SK-N-SH treated with all-trans-retinoic acid at 6 μM for 48 hours (cell line): ENCODE data around the gene PRSS53.

ENCODE experiments used
- ATAC-seq: fragments of 200-7000 bp; cut with Tn5 transposase; 3 replicates; pipeline ENCODE4 v1.9.1; 2020; ENCODE audit warnings: mild to moderate bottlenecking, moderate library complexity
- ARNTL ChIP-seq: fragments of 450-650 bp; formaldehyde crosslinking; IDR thresholded peaks from 2 replicates; pipeline ENCODE4 v1.5.0; 2020; ENCODE audit warnings: low read depth, mild to moderate bottlenecking, moderate library complexity, borderline replicate concordance
- BACH2 ChIP-seq: fragments of 250-450 bp; sonication (Bioruptor Pico); IDR thresholded peaks from 2 replicates; pipeline ENCODE4 v1.9.0; 2021; ENCODE audit warnings: mild to moderate bottlenecking, borderline replicate concordance
- CSDC2 ChIP-seq: fragments of 250-450 bp; sonication (Bioruptor Pico); IDR thresholded peaks from 2 replicates; pipeline ENCODE4 v1.5.0; 2020; ENCODE audit warnings: mild to moderate bottlenecking, moderate library complexity
- CSRNP3 ChIP-seq: fragments of 250-450 bp; sonication (Bioruptor Pico); IDR thresholded peaks from 2 replicates; pipeline ENCODE4 v1.5.1; 2021; ENCODE audit warnings: mild to moderate bottlenecking, moderate library complexity
- ESRRG ChIP-seq: fragments of 250-450 bp; sonication (Bioruptor Pico); IDR thresholded peaks from 2 replicates; pipeline ENCODE4 v1.6.1; 2021; ENCODE audit warnings: mild to moderate bottlenecking
- ISL1 ChIP-seq: fragments of 250-450 bp; sonication (Bioruptor Pico); IDR thresholded peaks from 2 replicates; pipeline ENCODE4 v2.1.2; 2022; ENCODE audit warnings: mild to moderate bottlenecking, moderate library complexity
- OSR1 ChIP-seq: fragments of 250-450 bp; sonication (Bioruptor Pico); IDR thresholded peaks from 2 replicates; pipeline ENCODE4 v1.8.0; 2022; ENCODE audit warnings: moderate library complexity, mild to moderate bottlenecking, inconsistent platforms
- PATZ1 ChIP-seq: fragments of 250-450 bp; sonication (Bioruptor Pico); IDR thresholded peaks from 2 replicates; pipeline ENCODE4 v1.8.0; 2020; ENCODE audit warnings: mild to moderate bottlenecking, moderate library complexity, borderline replicate concordance
- POU6F1 ChIP-seq: fragments of 250-450 bp; sonication (Bioruptor Pico); IDR thresholded peaks from 2 replicates; pipeline ENCODE4 v1.8.0; 2021; ENCODE audit warnings: low read depth, mild to moderate bottlenecking, moderate library complexity, borderline replicate concordance
- RARB ChIP-seq: fragments of 250-450 bp; sonication (Bioruptor Pico); IDR thresholded peaks from 2 replicates; pipeline ENCODE4 v1.8.0; 2021; ENCODE audit warnings: mild to moderate bottlenecking, moderate library complexity
- TCF4 ChIP-seq: fragments of 250-450 bp; sonication (Bioruptor Pico); IDR thresholded peaks from 2 replicates; pipeline ENCODE4 v1.8.0; 2021; ENCODE audit warnings: mild to moderate bottlenecking, moderate library complexity, borderline replicate concordance
- TOX ChIP-seq: fragments of 250-450 bp; sonication (Bioruptor Pico); IDR thresholded peaks from 2 replicates; pipeline ENCODE4 v1.8.0; 2021; ENCODE audit warnings: mild to moderate bottlenecking, moderate library complexity, borderline replicate concordance
- TSHZ2 ChIP-seq: fragments of 250-450 bp; sonication (Bioruptor Pico); IDR thresholded peaks from 2 replicates; pipeline ENCODE4 v1.5.0; 2020; ENCODE audit warnings: mild to moderate bottlenecking, moderate library complexity
- ZC3H10 ChIP-seq: fragments of 250-450 bp; sonication (Bioruptor Pico); IDR thresholded peaks from 2 replicates; pipeline ENCODE4 v1.5.1; 2021; ENCODE audit warnings: mild to moderate bottlenecking, moderate library complexity
- ZFP3 ChIP-seq: fragments of 250-450 bp; sonication (Bioruptor Pico); IDR thresholded peaks from 2 replicates; pipeline ENCODE4 v1.5.0; 2020; ENCODE audit warnings: mild to moderate bottlenecking, moderate library complexity
- ZFP30 ChIP-seq: fragments of 450-650 bp; formaldehyde crosslinking; IDR thresholded peaks from 2 replicates; pipeline ENCODE4 v1.5.0; 2022; ENCODE audit warnings: mild to moderate bottlenecking, moderate library complexity
- ZNF565 ChIP-seq: fragments of 450-650 bp; formaldehyde crosslinking; conservative IDR thresholded peaks from 2 replicates; pipeline ENCODE4 v1.5.0; 2020; ENCODE audit warnings: low read depth, mild to moderate bottlenecking, moderate library complexity
- ZNF70 ChIP-seq: fragments of 450-650 bp; formaldehyde crosslinking; IDR thresholded peaks from 2 replicates; pipeline ENCODE4 v1.5.0; 2020; ENCODE audit warnings: mild to moderate bottlenecking, moderate library complexity

Gene PRSS53

GRCh38 chr16:31083081-31083480 is 5.7 kb downstream of the PRSS53 start:
- no peak for ATAC-seq
- TF ChIP-seq POU6F1 (no peak), RARB (CRISPR knock-in tag) (no peak), CSDC2 (CRISPR knock-in tag) (no peak), CSRNP3 (no peak), TCF4 (CRISPR knock-in tag) (no peak), ARNTL (CRISPR knock-in tag) (no peak), ZFP30 (CRISPR knock-in tag) (no peak), ISL1 (CRISPR knock-in tag) (no peak), TOX (CRISPR knock-in tag) (no peak), BACH2 (CRISPR knock-in tag) (no peak)

- TF ChIP-seq PATZ1 (CRISPR knock-in tag) (no peak), POU6F1 (no peak), CSRNP3 (no peak), ZNF565 (CRISPR knock-in tag) (no peak), ISL1 (CRISPR knock-in tag) (no peak), OSR1 (no peak), ZNF70 (CRISPR knock-in tag) (no peak), ESRRG (CRISPR knock-in tag) (no peak), TSHZ2 (CRISPR knock-in tag) (no peak), ZC3H10 (CRISPR knock-in tag) (no peak), ZFP3 (CRISPR knock-in tag) (no peak)
- ATAC-seq, result no peak
These were observed 6.2 kb downstream of the PRSS53 start for GRCh38 chr16:31082368-31083045.
